ENCODE measurements around the gene GSTA1.
"Not testable (repeated sequence)": the region's sequence is repeated elsewhere in the genome, so short reads cannot be mapped to it uniquely, and the experiment has no call there.

GSTA1 gene

DNA sequence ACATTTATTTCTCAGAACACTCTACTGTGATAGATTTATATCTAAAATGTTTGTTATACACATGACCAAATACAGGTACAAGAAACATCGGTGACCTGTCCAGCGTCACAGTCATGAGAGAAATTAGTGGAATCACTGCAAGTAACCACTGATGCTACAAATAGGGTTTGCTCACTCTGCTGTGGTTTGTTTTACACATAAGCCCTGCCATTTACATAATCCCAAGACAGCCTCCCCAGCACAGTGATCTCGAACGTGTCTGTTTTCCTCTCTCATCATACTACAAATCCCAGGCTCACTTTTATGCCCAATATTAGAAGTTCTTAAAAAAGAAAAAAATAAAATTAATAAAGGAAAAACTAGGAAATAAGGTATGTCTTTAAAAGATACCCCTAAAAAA lies 6.2 kb upstream of the GSTA1 start:
- not testable (repeated sequence) for DNase-seq (ENCODE audit: extremely low read depth in 1 of 2, low read depth in 1 of 2)

DNA sequence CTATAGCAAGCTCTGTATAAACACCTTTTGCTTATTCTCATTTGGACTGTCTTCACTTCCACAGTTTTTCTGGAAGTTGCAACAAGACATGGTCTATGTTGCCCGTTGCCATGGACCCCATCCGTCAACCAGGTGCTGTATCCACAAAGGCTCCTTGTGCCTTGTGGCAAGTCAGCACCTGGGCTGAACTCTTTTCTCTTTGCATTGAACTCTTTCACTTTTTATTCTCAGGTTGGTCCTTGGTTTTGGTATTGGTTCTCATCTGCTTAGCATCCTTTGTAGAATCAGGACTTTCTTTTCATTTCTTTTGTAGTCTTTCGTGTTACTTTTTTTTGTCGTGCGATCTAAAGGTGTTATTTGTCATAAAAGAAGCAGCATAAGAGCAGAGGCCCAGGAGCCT lies 5.0 kb upstream of the GSTA1 start:
- no peak for DNase-seq (ENCODE audit: extremely low read depth in 1 of 2, low read depth in 1 of 2)

DNA sequence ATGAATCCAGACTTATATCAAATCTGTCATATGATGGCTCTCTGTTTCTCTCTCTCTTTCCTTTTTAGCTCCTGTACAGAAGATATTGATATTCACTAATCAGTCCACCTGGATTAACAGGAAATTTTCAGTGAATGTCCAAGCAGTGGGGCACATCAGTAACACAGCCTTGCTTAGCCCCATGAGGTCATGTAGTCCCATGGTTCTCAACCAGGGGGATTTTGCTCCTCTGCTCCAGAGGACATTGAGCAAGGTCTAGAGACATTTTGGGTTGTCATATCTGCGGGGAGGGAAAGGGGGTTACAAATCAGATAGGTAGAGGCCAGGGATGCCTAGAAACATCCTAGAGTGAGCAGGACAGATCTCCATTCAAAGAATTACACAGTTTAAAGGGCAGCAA lies 810 bp downstream of the GSTA1 start:
- DNase-seq (ENCODE audit: extremely low read depth in 1 of 2, low read depth in 1 of 2): no peak

DNA sequence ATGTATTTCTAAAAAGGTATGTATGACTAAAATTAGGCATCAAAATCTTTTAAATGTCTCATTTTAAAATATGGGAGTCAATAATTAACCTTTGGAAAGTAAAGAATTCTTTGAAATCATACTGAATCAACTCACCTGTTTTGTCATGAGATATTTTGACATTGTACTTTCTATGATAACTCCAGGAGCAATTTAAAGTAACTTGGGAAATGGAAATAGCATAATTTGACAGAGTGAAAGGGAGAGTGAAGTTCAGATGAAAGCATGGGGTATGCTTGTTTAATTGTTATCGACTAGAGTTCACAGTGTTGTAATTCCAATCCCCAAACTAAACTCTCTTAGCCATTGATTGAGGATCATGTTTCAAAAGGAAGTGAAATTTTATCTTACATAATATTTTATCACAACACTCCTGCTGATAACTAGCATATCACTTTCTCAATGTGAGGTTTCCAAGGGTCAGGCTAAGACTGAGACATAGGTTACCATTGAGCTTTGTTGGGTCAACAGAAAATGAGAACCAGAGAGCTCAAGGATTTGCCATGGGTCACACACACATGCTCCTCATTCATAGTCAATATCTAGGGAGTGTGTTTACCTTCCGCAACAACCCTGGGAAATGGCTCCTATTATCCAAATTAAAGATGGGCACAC lies 2.3 kb downstream of the GSTA1 start:
- DNase-seq (ENCODE audit: extremely low read depth in 1 of 2, low read depth in 1 of 2): no peak

DNA sequence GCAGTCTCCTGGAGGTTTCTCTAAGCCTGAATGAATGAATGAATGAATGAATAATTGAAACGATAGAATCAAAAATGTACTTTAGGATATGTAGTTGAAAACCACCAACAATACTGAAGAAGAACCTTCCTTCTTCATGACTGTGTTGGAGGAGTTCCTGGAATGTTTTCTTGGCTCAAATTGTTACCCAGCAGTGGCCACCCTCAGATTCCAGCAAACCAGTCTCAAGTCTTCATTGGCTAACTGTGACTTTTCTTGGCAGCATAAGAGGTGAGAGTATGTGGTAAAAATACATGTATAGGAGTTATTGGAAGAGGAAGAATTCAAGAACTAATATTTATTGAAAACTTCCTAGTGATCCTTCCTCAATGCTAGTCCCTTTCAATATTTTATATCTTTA lies 4.3 kb downstream of the GSTA1 start:
- not testable (repeated sequence) for DNase-seq (ENCODE audit: extremely low read depth in 1 of 2, low read depth in 1 of 2)

DNA sequence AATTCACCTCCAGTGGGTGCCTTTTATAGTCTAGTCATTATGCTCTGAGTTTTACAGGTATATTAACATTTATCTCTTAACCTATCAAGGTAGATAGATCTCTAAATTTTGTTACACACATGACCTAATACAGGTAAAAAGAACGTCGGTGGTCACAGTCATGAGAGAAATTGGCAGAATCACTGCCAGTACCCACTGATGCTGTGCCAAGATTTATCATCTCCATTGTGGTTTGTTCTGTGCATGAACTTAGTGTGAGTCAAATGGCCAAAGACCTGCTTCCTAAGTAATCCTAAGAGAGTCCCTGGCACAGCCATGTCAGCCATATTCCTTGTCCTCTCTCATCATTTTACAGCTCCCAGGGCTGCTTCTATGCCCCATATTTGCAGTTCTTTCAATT lies 9.2 kb downstream of the GSTA1 start:
- not testable (repeated sequence) for DNase-seq (ENCODE audit: extremely low read depth in 1 of 2, low read depth in 1 of 2)

DNA sequence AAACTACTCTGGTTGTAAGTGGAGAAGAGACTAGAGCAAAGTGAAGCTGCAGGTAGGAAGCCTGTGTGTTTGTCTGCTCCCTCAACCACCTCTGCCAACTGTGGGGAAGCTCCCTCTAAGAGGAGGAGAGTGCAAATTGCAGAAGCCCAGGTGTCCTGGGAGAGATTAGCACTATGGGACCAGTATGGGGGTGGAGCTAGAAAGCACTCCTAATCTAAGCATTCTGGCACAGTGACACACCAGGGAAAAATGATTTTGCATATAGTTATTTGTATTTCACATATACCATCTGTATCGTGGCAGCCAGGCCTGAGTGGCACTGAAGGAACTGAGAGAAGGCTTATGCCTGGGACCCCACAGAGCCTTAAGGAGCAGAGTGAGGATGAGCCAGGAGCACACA lies 12.8 kb downstream of the GSTA1 start:
- no peak for DNase-seq (ENCODE audit: extremely low read depth in 1 of 2, low read depth in 1 of 2)

DNA sequence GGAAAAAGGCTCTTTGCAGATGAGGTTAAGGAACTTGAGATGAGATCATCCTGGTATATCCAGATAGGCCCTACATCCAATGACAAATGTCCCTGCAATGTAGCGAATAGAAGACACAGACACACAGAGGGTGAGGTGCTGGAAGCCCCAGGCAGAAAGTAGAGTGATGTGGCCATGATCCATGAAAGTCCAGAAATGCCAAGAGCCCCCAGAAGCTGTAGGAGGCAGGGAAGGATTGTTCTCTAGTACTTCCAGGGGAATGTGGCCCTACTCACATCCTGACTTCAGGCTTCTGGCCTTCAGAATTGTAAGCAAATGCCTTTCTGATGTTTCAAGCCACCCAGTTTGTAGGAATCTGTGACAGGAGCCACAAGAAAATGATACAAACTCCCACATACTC lies 14.0 kb downstream of the GSTA1 start:
- DNase-seq (ENCODE audit: extremely low read depth in 1 of 2, low read depth in 1 of 2): not testable (repeated sequence)

DNA sequence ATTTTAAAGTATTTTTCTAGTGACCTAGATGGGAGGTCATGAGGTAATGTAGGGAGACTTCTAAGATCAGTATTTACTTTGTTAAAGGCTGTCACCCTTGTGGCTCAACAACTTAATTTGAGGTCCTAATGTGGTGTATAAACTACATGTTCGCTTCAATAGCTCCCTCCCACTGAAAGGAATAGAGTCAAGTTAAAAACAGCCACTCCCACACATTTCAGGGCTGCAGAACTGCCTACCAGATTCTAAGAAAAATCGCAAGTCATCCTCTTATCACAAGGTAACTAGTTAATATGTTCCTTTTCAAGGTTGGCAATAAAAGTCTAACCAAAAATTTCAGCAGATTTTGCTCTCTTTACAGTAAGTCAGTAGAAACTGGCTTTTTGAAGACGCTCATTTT lies 15.1 kb downstream of the GSTA1 start:
- no peak for DNase-seq (ENCODE audit: extremely low read depth in 1 of 2, low read depth in 1 of 2)

DNA sequence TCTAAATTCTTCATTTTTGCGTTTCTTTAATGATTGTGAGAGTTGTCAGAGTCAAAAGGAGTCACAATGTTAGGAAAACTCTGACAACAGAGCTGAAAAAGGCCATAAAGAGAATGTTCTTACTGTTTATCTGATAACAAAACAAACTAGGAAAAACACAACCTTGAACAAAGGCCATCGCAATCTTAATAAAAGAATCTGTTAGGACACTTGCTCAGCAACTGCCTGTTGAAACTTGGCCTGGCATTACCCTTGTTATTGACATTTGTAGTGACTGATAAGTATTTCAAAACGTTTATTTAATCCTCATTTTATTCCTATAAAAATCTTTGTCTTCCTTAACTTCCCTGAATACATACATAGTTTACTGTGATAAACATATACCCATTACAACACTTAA lies 15.7 kb downstream of the GSTA1 start:
- DNase-seq (ENCODE audit: extremely low read depth in 1 of 2, low read depth in 1 of 2): no peak

DNA sequence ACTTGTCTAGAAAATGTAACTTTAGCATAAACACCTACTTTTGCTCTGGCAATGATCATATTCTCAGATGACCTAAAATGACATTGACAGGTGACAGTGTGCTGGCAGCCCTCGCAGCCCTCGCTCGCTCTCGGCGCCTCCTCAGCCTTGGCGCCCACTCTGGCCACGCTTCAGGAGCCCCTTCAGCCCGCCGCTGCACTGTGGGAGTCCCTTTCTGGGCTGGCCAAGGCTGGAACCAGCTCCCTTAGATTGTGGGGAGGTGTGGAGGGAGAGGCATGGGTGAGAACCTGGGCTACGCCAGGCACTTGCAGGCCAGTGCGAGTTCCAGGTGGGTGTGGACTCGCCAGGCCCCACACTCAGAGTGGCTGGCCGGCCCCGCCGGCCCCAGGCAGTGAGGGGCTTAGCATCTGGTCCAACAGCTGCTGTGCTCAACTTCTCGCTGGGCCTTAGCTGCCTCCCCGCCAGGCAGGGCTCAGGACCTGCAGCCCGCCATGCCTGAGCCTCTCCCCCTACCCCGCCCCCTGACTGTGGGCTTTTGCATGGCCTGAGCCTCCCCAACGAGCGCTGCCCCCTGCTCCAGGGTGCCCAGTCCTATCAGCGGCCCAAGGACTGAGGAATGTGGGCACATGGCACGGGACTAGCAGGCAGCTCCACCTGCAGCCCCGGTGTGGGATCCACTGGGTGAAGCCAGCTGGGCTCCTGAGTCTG lies 17.2 kb downstream of the GSTA1 start:
- DNase-seq (ENCODE audit: extremely low read depth in 1 of 2, low read depth in 1 of 2): no peak

DNA sequence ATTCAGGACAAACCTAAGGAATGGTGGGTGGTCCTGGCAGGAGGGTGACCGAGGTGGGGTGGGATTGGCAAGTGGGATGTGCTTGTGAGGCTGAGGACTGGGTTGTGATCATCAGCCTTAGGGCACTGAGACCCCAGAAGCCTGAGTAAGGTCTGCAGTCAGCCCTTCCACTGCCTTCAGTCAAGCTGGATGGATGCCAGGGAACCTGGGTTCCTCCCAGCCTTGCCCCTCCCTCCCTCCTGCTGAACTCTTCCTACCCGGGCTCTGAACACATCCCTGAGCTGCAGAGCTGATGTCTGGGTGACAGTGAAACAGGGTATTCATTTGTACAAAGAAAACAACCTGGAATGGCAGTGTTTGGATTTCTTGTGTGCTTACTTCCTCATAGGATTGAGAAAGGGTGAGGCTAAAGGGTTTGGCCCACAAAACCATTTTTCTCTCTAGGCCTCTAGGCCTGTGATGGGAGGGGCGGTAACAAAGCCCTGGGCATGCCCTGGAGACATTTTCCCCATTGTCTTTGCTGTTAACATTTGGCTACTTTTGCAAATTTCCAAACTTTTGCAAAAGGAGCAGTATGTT lies 20.8 kb downstream of the GSTA1 start:
- DNase-seq (ENCODE audit: extremely low read depth in 1 of 2, low read depth in 1 of 2): not testable (repeated sequence)

DNA sequence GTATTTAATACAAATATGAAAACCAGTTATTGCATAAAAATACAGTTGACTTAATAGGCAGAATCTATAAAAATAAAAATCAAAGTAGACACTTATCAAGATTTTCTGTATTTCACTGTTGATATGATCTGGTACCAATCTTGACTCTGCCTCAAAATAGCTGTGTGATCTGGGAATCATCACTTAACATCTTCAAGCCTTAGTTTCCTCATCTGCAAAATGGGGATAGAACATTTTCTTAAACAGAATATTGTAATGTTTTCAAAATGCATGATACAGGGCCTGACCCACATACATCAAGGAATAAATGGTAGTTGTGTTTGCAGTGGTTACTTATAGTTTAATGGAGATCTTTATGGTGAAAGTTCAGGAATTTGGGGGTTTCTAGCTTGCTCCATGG lies 21.4 kb downstream of the GSTA1 start:
- not testable (repeated sequence) for DNase-seq (ENCODE audit: extremely low read depth in 1 of 2, low read depth in 1 of 2)

DNA sequence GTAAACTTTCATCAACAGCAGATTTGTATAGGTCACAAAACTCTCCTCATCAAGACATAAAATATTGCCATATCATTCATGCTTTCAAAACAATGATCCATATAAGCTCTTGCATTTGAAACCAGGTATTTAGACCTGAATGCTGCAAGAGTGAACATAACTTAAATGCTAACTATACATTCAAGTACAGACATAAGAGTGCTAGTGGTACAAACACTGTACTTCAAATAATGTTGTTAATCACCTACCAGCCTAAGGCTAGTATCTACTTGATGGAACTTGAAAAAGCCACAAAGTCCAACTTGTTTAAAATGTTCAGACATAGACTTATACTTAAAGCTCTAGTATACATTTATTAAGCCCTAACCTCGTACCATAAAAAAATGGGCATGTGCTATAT lies 24.4 kb downstream of the GSTA1 start:
- no peak for DNase-seq (ENCODE audit: extremely low read depth in 1 of 2, low read depth in 1 of 2)

DNA sequence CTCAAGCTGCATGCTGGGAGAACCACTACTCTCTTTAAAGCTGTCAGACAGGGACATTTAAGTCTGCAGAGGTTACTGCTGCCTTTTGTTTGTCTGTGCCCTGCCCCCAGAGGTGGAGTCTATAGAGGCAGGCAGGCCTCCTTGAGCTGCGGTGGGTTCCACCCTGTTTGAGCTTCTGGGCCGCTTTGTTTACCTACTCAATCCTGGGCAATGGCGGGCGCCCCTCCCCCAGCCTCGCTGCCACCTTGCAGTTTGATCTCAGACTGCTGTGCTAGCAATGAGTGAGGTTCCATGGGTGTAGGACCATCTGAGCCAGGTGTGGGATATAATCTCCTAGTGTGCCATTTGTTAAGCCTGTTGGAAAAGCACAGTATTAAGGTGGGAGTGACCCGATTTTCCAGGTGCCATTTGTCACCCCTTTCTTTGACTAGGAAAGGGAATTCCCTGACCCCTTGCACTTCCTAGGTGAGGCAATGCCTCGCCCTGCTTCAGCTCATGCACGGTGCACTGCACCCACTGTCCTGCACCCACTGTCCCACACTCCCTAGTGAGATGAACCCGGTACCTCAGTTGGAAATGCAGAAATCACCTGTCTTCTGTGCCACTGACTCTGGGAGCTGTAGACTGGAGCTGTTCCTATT lies 26.8 kb downstream of the GSTA1 start:
- not testable (repeated sequence) for DNase-seq (ENCODE audit: extremely low read depth in 1 of 2, low read depth in 1 of 2)

DNA sequence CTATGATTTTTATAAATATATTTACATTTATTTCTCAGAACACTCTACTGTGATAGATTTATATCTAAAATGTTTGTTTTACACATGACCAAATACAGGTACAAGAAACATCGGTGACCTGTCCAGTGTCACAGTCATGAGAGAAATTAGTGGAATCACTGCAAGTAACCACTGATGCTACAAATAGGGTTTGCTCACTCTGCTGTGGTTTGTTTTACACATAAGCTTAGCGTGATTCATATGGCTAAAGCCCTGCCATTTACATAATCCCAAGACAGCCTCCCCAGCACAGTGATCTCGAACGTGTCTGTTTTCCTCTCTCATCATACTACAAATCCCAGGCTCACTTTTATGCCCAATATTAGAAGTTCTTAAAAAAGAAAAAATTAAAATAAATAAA lies 34.2 kb downstream of the GSTA1 start:
- not testable (repeated sequence) for DNase-seq (ENCODE audit: extremely low read depth in 1 of 2, low read depth in 1 of 2)

DNA sequence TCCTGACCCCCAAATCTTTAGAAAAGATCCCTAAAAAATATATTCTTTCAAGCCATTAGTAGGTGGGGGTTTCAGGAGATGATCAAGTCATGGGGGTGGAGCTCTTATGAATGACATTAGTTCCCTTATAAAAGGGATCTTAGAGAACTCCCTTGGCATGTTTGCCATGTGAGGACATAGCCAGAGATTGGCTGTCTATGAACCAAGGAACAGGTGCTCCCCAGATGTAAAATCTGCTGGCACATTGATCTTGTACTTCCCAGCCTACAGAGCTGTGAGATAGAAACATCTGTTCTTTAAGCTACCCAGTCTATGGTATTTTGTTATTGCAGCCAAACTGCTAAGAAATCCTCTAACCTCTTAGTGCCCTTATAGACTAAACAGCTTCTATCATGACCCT lies 36.0 kb downstream of the GSTA1 start:
- not testable (repeated sequence) for DNase-seq (ENCODE audit: extremely low read depth in 1 of 2, low read depth in 1 of 2)

DNA sequence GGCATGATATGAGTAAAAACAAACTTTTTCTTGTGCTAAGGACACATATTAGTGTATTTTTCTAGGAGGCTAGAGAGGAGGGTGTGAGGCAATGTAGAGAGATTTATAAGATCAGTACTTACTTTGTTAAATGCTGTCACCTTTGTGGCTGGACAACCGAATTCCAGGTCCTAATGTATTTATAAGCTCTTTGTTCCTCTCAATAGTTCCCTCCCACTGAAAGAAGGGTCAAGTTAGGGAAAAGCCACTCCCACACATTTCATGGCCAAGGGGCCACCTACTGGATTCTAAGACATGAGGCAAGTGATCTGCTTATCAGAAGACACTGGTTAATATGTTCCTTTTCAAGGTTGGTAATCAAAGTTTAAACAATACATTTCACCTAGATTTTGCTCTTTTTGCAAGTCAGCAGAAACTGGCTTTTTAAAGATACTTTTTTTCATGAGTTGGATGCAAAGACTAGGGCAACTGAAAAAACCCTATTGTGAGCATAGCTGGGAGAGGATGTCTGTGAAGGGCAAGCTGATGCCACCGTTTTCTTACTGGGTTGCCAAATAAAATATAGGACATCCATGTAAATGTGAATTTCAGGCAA lies 40.2 kb downstream of the GSTA1 start, which contains the start of gene GSTA2:
TSS of gene GSTA2 (minus strand) at position 154 of the 595 bp plus-strand sequence. CDS start 5,528 bp downstream, outside the sequence.
- not testable (repeated sequence) for DNase-seq (ENCODE audit: extremely low read depth in 1 of 2, low read depth in 1 of 2)

DNA sequence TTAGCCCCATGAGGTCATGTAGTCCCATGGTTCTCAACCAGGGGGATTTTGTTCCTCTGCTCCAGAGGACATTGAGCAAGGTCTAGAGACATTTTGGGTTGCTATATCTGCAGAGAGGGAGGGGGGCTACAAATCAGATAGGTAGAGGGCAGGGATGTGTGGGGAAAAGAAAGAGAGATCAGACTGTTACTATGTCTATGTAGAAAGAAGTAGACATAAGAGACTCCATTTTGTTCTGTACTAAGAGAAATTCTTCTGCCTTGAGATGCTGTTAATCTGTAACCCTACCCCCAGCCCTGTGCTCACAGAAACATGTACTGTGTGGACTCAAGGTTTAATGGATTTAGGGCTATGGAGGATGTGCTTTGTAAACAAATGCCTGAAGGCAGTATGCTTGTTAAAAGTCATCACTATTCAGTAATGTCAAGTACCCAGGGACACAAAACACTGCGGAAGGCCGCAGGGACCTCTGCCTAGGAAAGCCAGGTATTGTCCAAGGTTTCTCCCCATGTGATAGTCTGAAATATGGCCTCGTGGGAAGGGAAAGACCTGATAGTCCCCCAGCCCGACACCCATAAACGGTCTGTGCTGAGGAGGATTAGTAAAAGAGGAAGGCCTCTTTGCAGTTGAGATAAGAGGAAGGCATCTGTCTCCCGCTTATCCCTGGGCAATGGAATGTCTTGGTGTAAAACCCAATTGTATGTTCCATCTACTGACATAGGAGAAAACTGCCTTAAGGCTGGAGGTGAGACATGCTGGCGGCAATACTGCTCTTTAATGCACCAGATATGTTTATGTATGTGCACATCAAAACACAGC lies 41.7 kb downstream of the GSTA1 start:
- not testable (repeated sequence) for DNase-seq (ENCODE audit: extremely low read depth in 1 of 2, low read depth in 1 of 2)

DNA sequence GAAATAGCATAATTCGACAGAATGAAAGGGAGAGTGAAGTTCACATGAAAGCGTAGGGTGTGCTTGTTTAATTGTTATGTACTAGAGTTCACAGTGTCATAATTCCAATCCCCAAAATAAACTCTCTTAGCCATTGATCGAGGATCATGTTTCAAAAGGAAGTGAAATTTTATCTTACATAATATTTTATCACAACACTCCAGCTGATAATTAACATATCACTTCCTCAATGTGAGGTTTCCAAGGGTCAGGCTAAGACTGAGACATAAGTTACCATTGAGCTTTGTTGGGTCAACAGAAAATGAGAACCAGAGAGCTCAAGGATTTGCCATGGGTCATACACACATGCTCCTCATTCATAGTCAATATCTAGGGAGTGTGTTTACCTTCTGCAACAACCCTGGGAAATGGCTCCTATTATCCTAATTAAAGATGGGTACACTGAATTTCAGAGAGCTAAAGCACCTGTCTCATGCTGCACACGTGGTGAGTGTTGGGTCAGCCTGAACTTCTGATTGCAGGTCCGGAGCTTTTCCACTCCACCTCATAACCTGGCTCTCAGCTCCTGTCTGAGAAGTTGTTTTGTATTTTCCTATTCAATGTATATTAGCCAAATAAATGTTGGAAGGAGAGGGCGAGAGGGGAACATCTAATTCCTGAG lies 43.4 kb downstream of the GSTA1 start:
- DNase-seq (ENCODE audit: extremely low read depth in 1 of 2, low read depth in 1 of 2): no peak

Measured in activated CD8-positive, alpha-beta memory T cell treated with anti-CD3 and anti-CD28 coated beads for 1 hour (primary cell).